ENCODE measurements around the gene NLRP2B.
"Not testable (repeated sequence)": the region's sequence is repeated elsewhere in the genome, so short reads cannot be mapped to it uniquely, and the experiment has no call there.

The NLRP2B gene

GRCh38 chrX:57680160-57680559, at the start of gene NLRP2B:
Gene NLRP2B (minus strand): TSS chrX:57680260.
- H2AFZ ChIP-seq (ENCODE audit: low read depth, low read length) = no peak within 1 kb of the TSS
- H3K36me3 ChIP-seq (ENCODE audit: insufficient read depth, low read length) = no peaks in the 10 kb centered on the region
- no peak within 1 kb of the TSS for H3K4me3 ChIP-seq (ENCODE audit: low read length)
- no peaks in the 10 kb centered on the region for H3K9me3 ChIP-seq (ENCODE audit: low read length)
- H3K4me1 ChIP-seq (ENCODE audit: insufficient read depth, low read length) = no peaks in the 10 kb centered on the region
- H3K27me3 ChIP-seq (ENCODE audit: insufficient read depth, low read length) = no peaks in the 10 kb centered on the region

GRCh38 chrX:57725995-57726394, 45.9 kb upstream of the NLRP2B start:
- H3K4me1 ChIP-seq (ENCODE audit: insufficient read depth, low read length); H3K4me3 ChIP-seq (ENCODE audit: low read length); H3K27me3 ChIP-seq (ENCODE audit: insufficient read depth, low read length); H2AFZ ChIP-seq (ENCODE audit: low read depth, low read length); H3K36me3 ChIP-seq (ENCODE audit: insufficient read depth, low read length); H3K9me3 ChIP-seq (ENCODE audit: low read length): not testable (repeated sequence)

GRCh38 chrX:57681341-57681740, 1.3 kb upstream of the NLRP2B start:
- H2AFZ ChIP-seq (ENCODE audit: low read depth, low read length) = no peak overlapping the region
- H3K4me1 ChIP-seq (ENCODE audit: insufficient read depth, low read length) = no peaks in the 10 kb centered on the region
- no peaks in the 10 kb centered on the region for H3K36me3 ChIP-seq (ENCODE audit: insufficient read depth, low read length)
- H3K4me3 ChIP-seq (ENCODE audit: low read length) = no peak overlapping the region
- H3K9me3 ChIP-seq (ENCODE audit: low read length) = no peaks in the 10 kb centered on the region
- no peaks in the 10 kb centered on the region for H3K27me3 ChIP-seq (ENCODE audit: insufficient read depth, low read length)

GRCh38 chrX:57678686-57679428, 1.2 kb downstream of the NLRP2B start:
- no peaks in the 10 kb centered on the region for H3K36me3 ChIP-seq (ENCODE audit: insufficient read depth, low read length)
- H3K27me3 ChIP-seq (ENCODE audit: insufficient read depth, low read length) = no peaks in the 10 kb centered on the region
- H3K9me3 ChIP-seq (ENCODE audit: low read length) = no peaks in the 10 kb centered on the region
- no peak overlapping the region for H2AFZ ChIP-seq (ENCODE audit: low read depth, low read length)
- H3K4me1 ChIP-seq (ENCODE audit: insufficient read depth, low read length) = no peaks in the 10 kb centered on the region
- no peak overlapping the region for H3K4me3 ChIP-seq (ENCODE audit: low read length)

GRCh38 chrX:57677132-57677858, 2.8 kb downstream of the NLRP2B start:
- H2AFZ ChIP-seq (ENCODE audit: low read depth, low read length) = no peak overlapping the region
- no peaks in the 10 kb centered on the region for H3K9me3 ChIP-seq (ENCODE audit: low read length)
- H3K27me3 ChIP-seq (ENCODE audit: insufficient read depth, low read length) = no peaks in the 10 kb centered on the region
- H3K4me1 ChIP-seq (ENCODE audit: insufficient read depth, low read length) = no peaks in the 10 kb centered on the region
- H3K4me3 ChIP-seq (ENCODE audit: low read length) = no peak overlapping the region
- H3K36me3 ChIP-seq (ENCODE audit: insufficient read depth, low read length) = no peaks in the 10 kb centered on the region

GRCh38 chrX:57675320-57675719, 4.7 kb downstream of the NLRP2B start:
- Histone ChIP-seq H3K4me1 (ENCODE audit: insufficient read depth, low read length) (no peaks in the 10 kb centered on the region), H3K27me3 (ENCODE audit: insufficient read depth, low read length) (no peaks in the 10 kb centered on the region), H3K4me3 (ENCODE audit: low read length) (no peak overlapping the region), H3K36me3 (ENCODE audit: insufficient read depth, low read length) (no peaks in the 10 kb centered on the region), H2AFZ (ENCODE audit: low read depth, low read length) (no peak overlapping the region), H3K9me3 (ENCODE audit: low read length) (no peaks in the 10 kb centered on the region)

GRCh38 chrX:57674861-57675260, 5.2 kb downstream of the NLRP2B start:
- Histone ChIP-seq H3K36me3 (ENCODE audit: insufficient read depth, low read length) (no peaks in the 10 kb centered on the region), H3K27me3 (ENCODE audit: insufficient read depth, low read length) (no peaks in the 10 kb centered on the region), H3K4me1 (ENCODE audit: insufficient read depth, low read length) (no peaks in the 10 kb centered on the region), H3K4me3 (ENCODE audit: low read length) (no peak overlapping the region), H2AFZ (ENCODE audit: low read depth, low read length) (no peak overlapping the region), H3K9me3 (ENCODE audit: low read length) (no peaks in the 10 kb centered on the region)

GRCh38 chrX:57669961-57670360, 10.1 kb downstream of the NLRP2B start:
- Histone ChIP-seq H3K4me3 (ENCODE audit: low read length) (no peak overlapping the region), H3K36me3 (ENCODE audit: insufficient read depth, low read length) (no peaks in the 10 kb centered on the region), H3K9me3 (ENCODE audit: low read length) (no peaks in the 10 kb centered on the region), H3K27me3 (ENCODE audit: insufficient read depth, low read length) (no peaks in the 10 kb centered on the region), H3K4me1 (ENCODE audit: insufficient read depth, low read length) (no peaks in the 10 kb centered on the region), H2AFZ (ENCODE audit: low read depth, low read length) (no peak overlapping the region)

GRCh38 chrX:57667010-57667409, 13.1 kb downstream of the NLRP2B start:
- no peaks in the 10 kb centered on the region for H3K36me3 ChIP-seq (ENCODE audit: insufficient read depth, low read length)
- no peaks in the 10 kb centered on the region for H3K9me3 ChIP-seq (ENCODE audit: low read length)
- no peaks in the 10 kb centered on the region for H3K4me1 ChIP-seq (ENCODE audit: insufficient read depth, low read length)
- no peak overlapping the region for H3K4me3 ChIP-seq (ENCODE audit: low read length)
- H2AFZ ChIP-seq (ENCODE audit: low read depth, low read length) = no peak overlapping the region
- H3K27me3 ChIP-seq (ENCODE audit: insufficient read depth, low read length) = no peaks in the 10 kb centered on the region

- H3K4me1 ChIP-seq (ENCODE audit: insufficient read depth, low read length) = no peaks in the 10 kb centered on the region
- H3K27me3 ChIP-seq (ENCODE audit: insufficient read depth, low read length) = no peaks in the 10 kb centered on the region
- H2AFZ ChIP-seq (ENCODE audit: low read depth, low read length) = no peak overlapping the region
- no peak overlapping the region for H3K4me3 ChIP-seq (ENCODE audit: low read length)
- peaks cover 2% of the 10 kb centered on the region for H3K9me3 ChIP-seq (ENCODE audit: low read length)
- no peaks in the 10 kb centered on the region for H3K36me3 ChIP-seq (ENCODE audit: insufficient read depth, low read length)
Measured at GRCh38 chrX:57655065-57655464, 25.0 kb downstream of the NLRP2B start.

- no peak overlapping the region for H3K4me3 ChIP-seq (ENCODE audit: low read length)
- H2AFZ ChIP-seq (ENCODE audit: low read depth, low read length) = no peak overlapping the region
- no peaks in the 10 kb centered on the region for H3K4me1 ChIP-seq (ENCODE audit: insufficient read depth, low read length)
- no peaks in the 10 kb centered on the region for H3K36me3 ChIP-seq (ENCODE audit: insufficient read depth, low read length)
- H3K9me3 ChIP-seq (ENCODE audit: low read length) = peaks cover 2% of the 10 kb centered on the region
- H3K27me3 ChIP-seq (ENCODE audit: insufficient read depth, low read length) = no peaks in the 10 kb centered on the region
Measured at GRCh38 chrX:57652705-57653104, 27.4 kb downstream of the NLRP2B start.

GRCh38 chrX:57651169-57651919, 28.7 kb downstream of the NLRP2B start:
- H3K27me3 ChIP-seq (ENCODE audit: insufficient read depth, low read length) = no peaks in the 10 kb centered on the region
- H3K9me3 ChIP-seq (ENCODE audit: low read length) = peaks cover 2% of the 10 kb centered on the region
- no peak overlapping the region for H2AFZ ChIP-seq (ENCODE audit: low read depth, low read length)

GRCh38 chrX:57647020-57647419, 33.0 kb downstream of the NLRP2B start:
- H3K4me1 ChIP-seq (ENCODE audit: insufficient read depth, low read length) = no peaks in the 10 kb centered on the region
- no peak overlapping the region for H2AFZ ChIP-seq (ENCODE audit: low read depth, low read length)
- no peak overlapping the region for H3K4me3 ChIP-seq (ENCODE audit: low read length)
- no peaks in the 10 kb centered on the region for H3K36me3 ChIP-seq (ENCODE audit: insufficient read depth, low read length)
- no peaks in the 10 kb centered on the region for H3K27me3 ChIP-seq (ENCODE audit: insufficient read depth, low read length)
- H3K9me3 ChIP-seq (ENCODE audit: low read length) = no peaks in the 10 kb centered on the region

More at GRCh38 chrX:57651169-57651919, 28.7 kb downstream of the NLRP2B start:
- Histone ChIP-seq H3K4me3 (ENCODE audit: low read length) (no peak overlapping the region), H3K4me1 (ENCODE audit: insufficient read depth, low read length) (no peaks in the 10 kb centered on the region), H3K36me3 (ENCODE audit: insufficient read depth, low read length) (no peaks in the 10 kb centered on the region)
